ENCODE data around the gene GDF2.

GRCh38 chr10:47299611-47300428 lies 22.4 kb upstream of the GDF2 start, which contains the start of gene GDF10:
- TF ChIP-seq, protein P1, sequence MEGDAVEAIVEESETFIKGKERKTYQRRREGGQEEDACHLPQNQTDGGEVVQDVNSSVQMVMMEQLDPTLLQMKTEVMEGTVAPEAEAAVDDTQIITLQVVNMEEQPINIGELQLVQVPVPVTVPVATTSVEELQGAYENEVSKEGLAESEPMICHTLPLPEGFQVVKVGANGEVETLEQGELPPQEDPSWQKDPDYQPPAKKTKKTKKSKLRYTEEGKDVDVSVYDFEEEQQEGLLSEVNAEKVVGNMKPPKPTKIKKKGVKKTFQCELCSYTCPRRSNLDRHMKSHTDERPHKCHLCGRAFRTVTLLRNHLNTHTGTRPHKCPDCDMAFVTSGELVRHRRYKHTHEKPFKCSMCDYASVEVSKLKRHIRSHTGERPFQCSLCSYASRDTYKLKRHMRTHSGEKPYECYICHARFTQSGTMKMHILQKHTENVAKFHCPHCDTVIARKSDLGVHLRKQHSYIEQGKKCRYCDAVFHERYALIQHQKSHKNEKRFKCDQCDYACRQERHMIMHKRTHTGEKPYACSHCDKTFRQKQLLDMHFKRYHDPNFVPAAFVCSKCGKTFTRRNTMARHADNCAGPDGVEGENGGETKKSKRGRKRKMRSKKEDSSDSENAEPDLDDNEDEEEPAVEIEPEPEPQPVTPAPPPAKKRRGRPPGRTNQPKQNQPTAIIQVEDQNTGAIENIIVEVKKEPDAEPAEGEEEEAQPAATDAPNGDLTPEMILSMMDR (conservative IDR thresholded peaks at IDR 0.05; ENCODE audit: low read depth, low read length): no peak
- TF ChIP-seq EZH2 (IDR thresholded peaks at IDR 0.05; ENCODE audit: borderline replicate concordance, low read depth, low read length, poor library complexity, severe bottlenecking): no peak
